Measurements from ENCODE around the gene PDP2.

The PDP2 gene

DNA sequence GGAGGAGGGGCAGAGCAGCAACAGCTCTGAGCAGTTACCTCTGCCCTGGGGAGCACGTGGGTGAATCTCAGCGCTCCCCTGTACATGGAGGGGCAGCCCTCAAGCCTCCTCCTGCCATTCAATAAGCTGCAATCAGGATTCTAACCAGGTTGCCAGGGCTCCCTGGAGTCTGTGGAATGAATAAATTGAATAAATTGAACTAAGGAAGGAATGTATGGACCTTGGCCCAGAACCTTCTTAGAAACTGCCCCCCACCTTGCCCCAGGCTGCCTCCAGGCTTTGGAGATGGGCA lies 39.9 kb downstream of the PDP2 start:
- H3F3A ChIP-seq (ENCODE audit: insufficient read depth, low read length) = no peaks in the 10 kb centered on the region
- 0 out of 2 replicates have a peak, but pooled peaks cover 4% of the 10 kb centered on the region for H3K27me3 ChIP-seq (ENCODE audit: insufficient read depth, low read length)
- no peak overlapping the region for H3K27ac ChIP-seq (ENCODE audit: low read depth, low read length, poor library complexity, severe bottlenecking)
- H3K4me1 ChIP-seq (ENCODE audit: insufficient read depth, low read length, severe bottlenecking) = peaks cover 7% of the 10 kb centered on the region
- no peak overlapping the region for H3K4me2 ChIP-seq (ENCODE audit: low read length)
- H2AFZ ChIP-seq (ENCODE audit: low read length) = no peak overlapping the region
- no peaks in the 10 kb centered on the region for H4K20me1 ChIP-seq (ENCODE audit: insufficient read depth, low read length)
- H3K4me3 ChIP-seq (ENCODE audit: low read depth, low read length, poor library complexity, severe bottlenecking) = no peak overlapping the region
- H3K79me2 ChIP-seq (ENCODE audit: insufficient read depth, low read length) = no peaks in the 10 kb centered on the region
- TF ChIP-seq EZH2 (IDR thresholded peaks at IDR 0.05; ENCODE audit: borderline replicate concordance, low read length) = no peak
- TF ChIP-seq, protein P1, sequence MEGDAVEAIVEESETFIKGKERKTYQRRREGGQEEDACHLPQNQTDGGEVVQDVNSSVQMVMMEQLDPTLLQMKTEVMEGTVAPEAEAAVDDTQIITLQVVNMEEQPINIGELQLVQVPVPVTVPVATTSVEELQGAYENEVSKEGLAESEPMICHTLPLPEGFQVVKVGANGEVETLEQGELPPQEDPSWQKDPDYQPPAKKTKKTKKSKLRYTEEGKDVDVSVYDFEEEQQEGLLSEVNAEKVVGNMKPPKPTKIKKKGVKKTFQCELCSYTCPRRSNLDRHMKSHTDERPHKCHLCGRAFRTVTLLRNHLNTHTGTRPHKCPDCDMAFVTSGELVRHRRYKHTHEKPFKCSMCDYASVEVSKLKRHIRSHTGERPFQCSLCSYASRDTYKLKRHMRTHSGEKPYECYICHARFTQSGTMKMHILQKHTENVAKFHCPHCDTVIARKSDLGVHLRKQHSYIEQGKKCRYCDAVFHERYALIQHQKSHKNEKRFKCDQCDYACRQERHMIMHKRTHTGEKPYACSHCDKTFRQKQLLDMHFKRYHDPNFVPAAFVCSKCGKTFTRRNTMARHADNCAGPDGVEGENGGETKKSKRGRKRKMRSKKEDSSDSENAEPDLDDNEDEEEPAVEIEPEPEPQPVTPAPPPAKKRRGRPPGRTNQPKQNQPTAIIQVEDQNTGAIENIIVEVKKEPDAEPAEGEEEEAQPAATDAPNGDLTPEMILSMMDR (IDR thresholded peaks at IDR 0.05; ENCODE audit: low read length) = no peak
- no peaks in the 10 kb centered on the region for H3K9me3 ChIP-seq (ENCODE audit: low read length)
- H3K36me3 ChIP-seq (ENCODE audit: insufficient read depth, low read length) = no peaks in the 10 kb centered on the region
- no peaks in the 10 kb centered on the region for H3K9me2 ChIP-seq (ENCODE audit: low read depth, low read length)
- no peak overlapping the region for H3K9ac ChIP-seq (ENCODE audit: low read length)

DNA sequence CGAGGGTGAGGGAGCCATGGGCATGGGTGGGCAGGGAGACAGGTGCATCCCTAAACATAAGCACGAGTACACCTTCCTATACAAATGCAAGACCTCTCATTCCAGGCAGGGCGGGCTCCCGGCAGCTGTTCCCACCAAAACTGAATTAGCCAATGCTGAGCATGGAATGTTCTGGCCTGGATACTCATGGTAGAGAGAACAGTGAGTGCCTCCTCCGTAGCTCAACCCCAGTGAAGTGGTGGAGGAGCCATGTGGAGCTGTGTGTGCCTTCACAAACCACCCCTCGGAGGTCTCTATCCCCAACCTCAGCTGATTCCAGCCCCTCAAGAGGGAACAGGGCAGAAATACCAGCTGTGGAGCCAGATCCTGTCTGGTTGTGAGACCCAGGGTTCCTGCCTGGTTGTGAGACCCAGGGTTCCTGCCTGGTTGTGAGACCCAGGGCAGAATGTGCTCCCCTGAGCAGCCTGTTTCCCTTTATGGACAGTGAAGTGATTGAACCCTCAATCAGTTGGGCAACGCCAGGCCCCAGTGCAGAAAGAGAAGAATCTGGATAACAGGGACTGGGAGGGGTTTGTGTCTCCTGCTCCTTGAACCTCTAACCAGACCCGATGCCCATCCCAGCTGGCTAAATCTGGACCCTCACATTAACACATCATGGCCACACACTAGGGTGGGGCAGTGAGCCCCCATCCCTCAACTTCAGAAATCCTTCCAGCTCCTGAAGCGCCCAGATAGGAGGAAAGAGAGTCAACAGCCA lies 40.8 kb downstream of the PDP2 start:
- Histone ChIP-seq H3K4me2 (ENCODE audit: low read length) (no peak overlapping the region), H3K27me3 (ENCODE audit: insufficient read depth, low read length) (0 out of 2 replicates have a peak, but pooled peaks cover 4% of the 10 kb centered on the region), H3F3A (ENCODE audit: insufficient read depth, low read length) (no peaks in the 10 kb centered on the region), H3K79me2 (ENCODE audit: insufficient read depth, low read length) (no peaks in the 10 kb centered on the region), H4K20me1 (ENCODE audit: insufficient read depth, low read length) (no peaks in the 10 kb centered on the region), H3K36me3 (ENCODE audit: insufficient read depth, low read length) (no peaks in the 10 kb centered on the region), H3K9me3 (ENCODE audit: low read length) (no peaks in the 10 kb centered on the region), H2AFZ (ENCODE audit: low read length) (no peak overlapping the region), H3K4me3 (ENCODE audit: low read depth, low read length, poor library complexity, severe bottlenecking) (no peak overlapping the region), H3K9me2 (ENCODE audit: low read depth, low read length) (no peaks in the 10 kb centered on the region), H3K4me1 (ENCODE audit: insufficient read depth, low read length, severe bottlenecking) (peaks cover 10% of the 10 kb centered on the region), H3K27ac (ENCODE audit: low read depth, low read length, poor library complexity, severe bottlenecking) (no peak overlapping the region), H3K9ac (ENCODE audit: low read length) (no peak overlapping the region)
- TF ChIP-seq, protein P1 (IDR thresholded peaks at IDR 0.05; ENCODE audit: low read length) = no peak
- no peak for TF ChIP-seq EZH2 (IDR thresholded peaks at IDR 0.05; ENCODE audit: borderline replicate concordance, low read length)

DNA sequence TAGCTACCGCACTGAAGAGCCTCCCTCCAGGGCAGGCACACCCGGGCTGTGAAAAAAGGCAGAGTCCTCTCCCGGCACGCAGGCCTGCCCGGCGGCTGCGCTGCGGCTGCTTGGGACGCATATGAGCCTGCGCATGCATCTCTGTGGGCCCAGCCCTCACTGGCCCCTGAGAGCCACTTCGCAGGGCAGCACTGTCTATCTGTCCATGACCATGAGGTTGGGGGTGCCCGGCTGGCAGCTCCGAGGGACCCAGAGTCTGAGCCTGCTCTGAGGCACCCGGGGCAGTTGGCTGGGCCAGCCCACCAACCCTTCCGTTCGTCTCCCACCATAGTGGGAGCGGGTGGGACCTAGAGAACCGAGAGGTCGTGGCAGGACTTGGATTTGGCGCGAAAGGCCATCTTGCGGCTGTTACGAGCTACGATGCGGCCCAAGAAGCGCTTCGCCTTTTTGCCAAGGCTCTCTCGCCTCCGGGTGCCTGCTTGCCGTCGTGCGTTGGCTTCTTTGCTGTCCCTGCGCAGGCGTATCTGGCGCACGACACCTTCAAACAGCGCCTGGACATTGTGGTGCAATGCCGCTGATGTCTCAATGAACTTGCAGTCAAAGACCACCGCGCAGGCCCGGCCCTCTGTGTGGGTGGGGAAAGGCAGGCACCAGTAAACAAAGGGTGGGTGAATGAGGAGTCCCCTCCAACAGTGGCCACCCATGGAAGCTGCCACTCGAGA lies 41.6 kb downstream of the PDP2 start:
- no peak overlapping the region for H3K27ac ChIP-seq (ENCODE audit: low read depth, low read length, poor library complexity, severe bottlenecking)
- no peaks in the 10 kb centered on the region for H3K36me3 ChIP-seq (ENCODE audit: insufficient read depth, low read length)
- H3K9ac ChIP-seq (ENCODE audit: low read length) = no peak overlapping the region
- H3K27me3 ChIP-seq (ENCODE audit: insufficient read depth, low read length) = 0 out of 2 replicates have a peak, but pooled peaks cover 4% of the 10 kb centered on the region
- H3K9me2 ChIP-seq (ENCODE audit: low read depth, low read length) = no peaks in the 10 kb centered on the region
- H2AFZ ChIP-seq (ENCODE audit: low read length) = no peak overlapping the region
- no peak overlapping the region for H3K4me2 ChIP-seq (ENCODE audit: low read length)
- H4K20me1 ChIP-seq (ENCODE audit: insufficient read depth, low read length) = no peaks in the 10 kb centered on the region
- no peaks in the 10 kb centered on the region for H3F3A ChIP-seq (ENCODE audit: insufficient read depth, low read length)
- no peaks in the 10 kb centered on the region for H3K79me2 ChIP-seq (ENCODE audit: insufficient read depth, low read length)
- no peaks in the 10 kb centered on the region for H3K9me3 ChIP-seq (ENCODE audit: low read length)
- TF ChIP-seq EZH2 (IDR thresholded peaks at IDR 0.05; ENCODE audit: borderline replicate concordance, low read length) = no peak
- TF ChIP-seq, protein P1 (IDR thresholded peaks at IDR 0.05; ENCODE audit: low read length) = no peak
- H3K4me1 ChIP-seq (ENCODE audit: insufficient read depth, low read length, severe bottlenecking) = peaks cover 10% of the 10 kb centered on the region
- no peak overlapping the region for H3K4me3 ChIP-seq (ENCODE audit: low read depth, low read length, poor library complexity, severe bottlenecking)

Measured in OCI-LY1 (cell line).